ENCODE measurements around the gene PRPS1.

GRCh38 chrX:107673933-107674479 lies 45.7 kb downstream of the PRPS1 start:
- no peak for TF ChIP-seq CTCF (IDR thresholded peaks at IDR 0.05; ENCODE audit: low read depth, low read length)
- no peak for TF ChIP-seq EZH2phosphoT487 (IDR thresholded peaks at IDR 0.05; ENCODE audit: low read depth)
